HFF-Myc (cell line): ENCODE results near the gene MSTO1.
A peak's percentile ranks its signal among the peaks of the same experiment; 100 is the strongest.
"Not testable (repeated sequence)": the region's sequence is repeated elsewhere in the genome, so short reads cannot be mapped to it uniquely, and the experiment has no call there.

Experiments
- DNase-seq: peaks from one replicate; pipeline ENCODE4 v3.0.0-alpha.2; 2011; ENCODE audit warnings: low read depth; ENCODE audit errors: extremely low read depth
- H3K4me3 ChIP-seq: replicated peaks from 2 replicates; pipeline ENCODE4 v1.5.1; 2011; ENCODE audit warnings: low read depth, mild to moderate bottlenecking, control low read depth, low read length
- CTCF ChIP-seq: IDR thresholded peaks from 2 replicates; pipeline ENCODE4 v1.5.1; 2012; ENCODE audit warnings: mild to moderate bottlenecking, low read depth, low read length, control low read depth; ENCODE audit errors: missing control alignments

MSTO1 gene

GRCh38 chr1:155590516-155591247, 19.3 kb upstream of the MSTO1 start:
- not testable (repeated sequence) for DNase-seq, H3K4me3 ChIP-seq

GRCh38 chr1:155591770-155592169, 18.2 kb upstream of the MSTO1 start:
- DNase-seq = peak; percentile 43
- no peak overlapping the region for H3K4me3 ChIP-seq
- TF ChIP-seq CTCF = peak; percentile 33

- not testable (repeated sequence) for DNase-seq, H3K4me3 ChIP-seq
These were observed 14.0 kb upstream of the MSTO1 start for GRCh38 chr1:155595877-155596474.

- DNase-seq = no peak
- no peak for TF ChIP-seq CTCF
These were observed 13.2 kb upstream of the MSTO1 start for GRCh38 chr1:155596864-155597263.

GRCh38 chr1:155598842-155599331, 11.1 kb upstream of the MSTO1 start:
- no peak for TF ChIP-seq CTCF
- 0 out of 2 replicates have a peak overlapping the region, but pooled peaks have one; percentile 4 for H3K4me3 ChIP-seq
- peak; percentile 12 for DNase-seq

More at GRCh38 chr1:155596864-155597263, 13.2 kb upstream of the MSTO1 start:
- H3K4me3 ChIP-seq = no peak overlapping the region

- DNase-seq = not testable (repeated sequence)
These were observed 10.0 kb upstream of the MSTO1 start for GRCh38 chr1:155599828-155600572.

GRCh38 chr1:155607708-155608107, 2.3 kb upstream of the MSTO1 start:
- no peak for DNase-seq
- no peak for TF ChIP-seq CTCF
- no peak overlapping the region for H3K4me3 ChIP-seq

More at GRCh38 chr1:155599828-155600572, 10.0 kb upstream of the MSTO1 start:
- H3K4me3 ChIP-seq = not testable (repeated sequence)

- no peak for DNase-seq
- no peak overlapping the region for H3K4me3 ChIP-seq
- TF ChIP-seq CTCF = no peak
These were observed 1.2 kb upstream of the MSTO1 start for GRCh38 chr1:155608888-155609225.

- peak overlapping the region; percentile 58 for H3K4me3 ChIP-seq
- not testable (repeated sequence) for DNase-seq
These were observed 234 bp downstream of the MSTO1 start for GRCh38 chr1:155610257-155610647.

GRCh38 chr1:155613226-155613625, 3.2 kb downstream of the MSTO1 start:
- H3K4me3 ChIP-seq, DNase-seq: not testable (repeated sequence)
